Astrocyte (in vitro differentiated cells and primary cell): Measurements from ENCODE around the gene PDE6B. TPM values are rescaled to one million over a fixed set of nuclear protein-coding genes. Genes with fewer than 3 reads are reported as not detected.

ENCODE experiments used
- DNase-seq: peaks from one replicate; pipeline ENCODE4 v3.0.0-alpha.2; 2010; ENCODE audit warnings: low read depth
- FAIRE-seq: peaks from 2 replicates; lab custom pipeline; 2011; peaks lifted over from hg19 to GRCh38; lab: Jason Lieb, UNC
- H2AFZ ChIP-seq: 2 replicates; pipeline ENCODE4 v1.6.0; 2012; ENCODE audit warnings: low read depth, low read length, inconsistent platforms
- H3K27ac ChIP-seq: 2 replicates; pipeline ENCODE4 v1.5.1; 2011; ENCODE audit warnings: low read depth, low read length, inconsistent platforms
- H3K27me3 ChIP-seq: 2 replicates; pipeline ENCODE4 v1.6.0; 2011; ENCODE audit warnings: low read length, inconsistent platforms; ENCODE audit not compliant: insufficient read depth
- H3K36me3 ChIP-seq: 2 replicates; pipeline ENCODE4 v1.5.1; 2011; ENCODE audit warnings: low read length, inconsistent platforms; ENCODE audit not compliant: insufficient read depth
- H3K4me1 ChIP-seq: 2 replicates; pipeline ENCODE4 v1.5.1; 2011; ENCODE audit warnings: low read length, inconsistent platforms; ENCODE audit not compliant: insufficient read depth
- H3K4me2 ChIP-seq: 2 replicates; pipeline ENCODE4 v1.6.0; 2012; ENCODE audit warnings: low read length, inconsistent platforms
- H3K4me3 ChIP-seq: 2 replicates; pipeline ENCODE4 v1.5.1; 2011; ENCODE audit warnings: low read depth, mild to moderate bottlenecking, low read length, inconsistent platforms; ENCODE audit not compliant: insufficient read depth
- H3K79me2 ChIP-seq: 2 replicates; pipeline ENCODE4 v1.6.0; 2012; ENCODE audit warnings: mild to moderate bottlenecking, low read length, inconsistent platforms; ENCODE audit not compliant: insufficient read depth
- H3K9ac ChIP-seq: 2 replicates; pipeline ENCODE4 v1.6.0; 2012; ENCODE audit warnings: mild to moderate bottlenecking, low read length, inconsistent platforms
- H3K9me3 ChIP-seq: 2 replicates; pipeline ENCODE4 v1.5.1; 2012; ENCODE audit warnings: low read depth, mild to moderate bottlenecking, low read length, inconsistent platforms; ENCODE audit not compliant: insufficient read depth
- H4K20me1 ChIP-seq: 2 replicates; pipeline ENCODE4 v1.6.0; 2012; ENCODE audit warnings: low read length, inconsistent platforms; ENCODE audit not compliant: insufficient read depth
- H3K27ac Mint-ChIP-seq: one replicate; pipeline ENCODE4 v1.8.0; 2021; ENCODE audit warnings: mild to moderate bottlenecking, mixed read lengths; ENCODE audit not compliant: unreplicated experiment
- H3K27me3 Mint-ChIP-seq: one replicate; pipeline ENCODE4 v1.8.0; 2021; ENCODE audit warnings: low read depth, mixed read lengths; ENCODE audit not compliant: unreplicated experiment
- H3K36me3 Mint-ChIP-seq: one replicate; pipeline ENCODE4 v1.8.0; 2021; ENCODE audit warnings: low read depth, mixed read lengths; ENCODE audit not compliant: unreplicated experiment
- H3K4me1 Mint-ChIP-seq: one replicate; pipeline ENCODE4 v1.8.0; 2021; ENCODE audit warnings: low read depth, mixed read lengths; ENCODE audit not compliant: unreplicated experiment
- H3K4me3 Mint-ChIP-seq: one replicate; pipeline ENCODE4 v1.8.0; 2021; ENCODE audit warnings: mild to moderate bottlenecking, moderate library complexity, mixed read lengths; ENCODE audit not compliant: unreplicated experiment
- H3K9me3 Mint-ChIP-seq: one replicate; pipeline ENCODE4 v1.8.0; 2021; ENCODE audit warnings: mild to moderate bottlenecking, mixed read lengths; ENCODE audit not compliant: unreplicated experiment
- CTCF ChIP-seq: IDR thresholded peaks from 2 replicates; pipeline ENCODE4 v1.5.1; 2011; ENCODE audit warnings: low read depth, mild to moderate bottlenecking, inconsistent platforms, low read length, moderate library complexity; ENCODE audit not compliant: insufficient read depth
- EZH2 ChIP-seq: IDR thresholded peaks from 2 replicates; pipeline ENCODE4 v1.6.1; 2012; ENCODE audit warnings: mild to moderate bottlenecking, low read length, inconsistent platforms; ENCODE audit not compliant: insufficient read depth
- total RNA-seq: library from RNA; stranded (reverse); gene quantifications from 2 replicates; pipeline ENCODE4 v1.2.1, GENCODE V29; 2021

The PDE6B gene
- total RNA-seq, 1 donor from 2014 or later: 2.8 TPM

- no peaks in the 10 kb centered on the region for H4K20me1 ChIP-seq
- H3K36me3 ChIP-seq: no peaks in the 10 kb centered on the region
- H3K9ac ChIP-seq: no peak overlapping the region
- no peak overlapping the region for H3K4me2 ChIP-seq
- no peak overlapping the region for H3K27ac ChIP-seq
- H3K4me1 Mint-ChIP-seq: no peaks in the 10 kb centered on the region
- peaks cover 2% of the 10 kb centered on the region for H3K9me3 Mint-ChIP-seq
- peaks cover 22% of the 10 kb centered on the region for H3K27me3 Mint-ChIP-seq
- FAIRE-seq: no peak
- H3K27me3 ChIP-seq: no peaks in the 10 kb centered on the region
- H3K79me2 ChIP-seq: no peaks in the 10 kb centered on the region
- H3K27ac Mint-ChIP-seq: no peak overlapping the region
- peaks cover 5% of the 10 kb centered on the region for H3K9me3 ChIP-seq
- no peak overlapping the region for H2AFZ ChIP-seq
- no peaks in the 10 kb centered on the region for H3K36me3 Mint-ChIP-seq
- TF ChIP-seq CTCF (no peak), EZH2 (no peak)
- no peak for DNase-seq
- no peaks in the 10 kb centered on the region for H3K4me1 ChIP-seq
- H3K4me3 Mint-ChIP-seq: no peak overlapping the region
- H3K4me3 ChIP-seq: no peak overlapping the region
These were observed 323 bp downstream of the PDE6B start for GRCh38 chr4:625631-626161.

- Histone ChIP-seq H3K9ac (no peak overlapping the region), H3K4me3 (no peak overlapping the region)
- H3K27ac Mint-ChIP-seq: no peak overlapping the region
These were observed 1.1 kb downstream of the PDE6B start for GRCh38 chr4:626201-627091.

More at GRCh38 chr4:626201-627091, 1.1 kb downstream of the PDE6B start:
- Mint-ChIP-seq H3K27me3 (peaks cover 21% of the 10 kb centered on the region), H3K9me3 (peaks cover 10% of the 10 kb centered on the region), H3K4me3 (no peak overlapping the region), H3K36me3 (no peaks in the 10 kb centered on the region), H3K4me1 (no peaks in the 10 kb centered on the region)
- FAIRE-seq (no peak), DNase-seq (no peak)
- Histone ChIP-seq H3K27ac (no peak overlapping the region), H3K79me2 (no peaks in the 10 kb centered on the region), H3K4me2 (no peak overlapping the region), H4K20me1 (no peaks in the 10 kb centered on the region), H2AFZ (no peak overlapping the region), H3K9me3 (peaks cover 9% of the 10 kb centered on the region), H3K4me1 (no peaks in the 10 kb centered on the region), H3K27me3 (no peaks in the 10 kb centered on the region), H3K36me3 (no peaks in the 10 kb centered on the region)
- TF ChIP-seq CTCF: no peak
- TF ChIP-seq EZH2: no peak
